SK-N-SH treated with all-trans-retinoic acid at 6 μM for 48 hours (cell line): ENCODE results near the gene TTLL13.

Experiments used
- RARB ChIP-seq: fragments of 250-450 bp; sonication (Bioruptor Pico); IDR thresholded peaks from 2 replicates; pipeline ENCODE4 v1.8.0; 2021; ENCODE audit warnings: mild to moderate bottlenecking, moderate library complexity
- ZFP30 ChIP-seq: fragments of 450-650 bp; formaldehyde crosslinking; IDR thresholded peaks from 2 replicates; pipeline ENCODE4 v1.5.0; 2022; ENCODE audit warnings: mild to moderate bottlenecking, moderate library complexity

DNA sequence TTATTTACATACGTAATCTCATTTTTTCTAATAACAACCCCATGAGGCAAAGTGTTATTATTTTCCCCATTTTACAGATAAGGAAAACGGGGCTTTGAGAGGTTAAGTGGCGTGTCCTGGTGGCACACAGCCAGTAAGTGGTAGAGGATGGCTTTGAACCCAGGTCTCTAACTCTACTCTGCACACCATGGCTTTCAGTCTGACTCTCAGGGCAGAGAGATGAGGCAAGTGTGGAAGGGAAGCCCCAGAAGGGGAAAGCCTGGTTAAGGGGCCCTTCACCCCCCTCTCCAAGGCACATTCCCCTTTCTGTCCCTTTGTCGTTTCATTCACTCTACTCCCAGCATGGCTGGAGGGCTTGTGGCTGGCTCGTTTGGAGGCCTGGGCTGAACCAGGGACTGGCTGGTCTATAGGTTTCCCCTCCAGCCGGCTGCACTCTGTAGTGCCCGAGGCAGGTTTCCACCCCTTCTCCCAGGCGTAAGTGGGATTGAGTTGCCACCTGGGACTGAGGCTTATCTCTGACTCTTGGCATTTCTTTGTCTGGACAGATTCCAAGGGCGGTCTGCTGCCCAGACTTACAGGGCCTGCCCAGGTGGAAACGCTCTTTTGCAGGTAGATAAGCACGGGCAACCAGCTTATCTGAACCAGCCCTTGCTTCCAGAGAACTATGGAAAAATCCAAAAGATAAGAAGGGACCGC is 36.1 kb upstream of the TTLL13 start:
- TF ChIP-seq RARB (CRISPR knock-in tag) (no peak), ZFP30 (CRISPR knock-in tag) (no peak)
